ENCODE data around the gene NDUFB4. TPM values are rescaled to one million over a fixed set of nuclear protein-coding genes. Genes with fewer than 3 reads are reported as not detected.

Gene NDUFB4
- total RNA-seq, 1 experiment from 2014 or later, result 96.1 TPM

GRCh38 chr3:120561251-120562045 lies 34.7 kb upstream of the NDUFB4 start:
- BruUV-seq (replicated peaks), result no TSS peak
- intact Hi-C loops (cut with micrococcal nuclease), result loop anchor here (1.0 kb wide), 2 partner anchors 234 to 591 kb away; no protein-coding TSS in a partner anchor
- H3K9me3 Mint-ChIP-seq (ENCODE audit: unreplicated experiment), result no peaks in the 10 kb centered on the region
- no peaks in the 10 kb centered on the region for H3K27me3 Mint-ChIP-seq (ENCODE audit: insufficient read depth, unreplicated experiment)
- no peak overlapping the region for H3K4me3 Mint-ChIP-seq (ENCODE audit: unreplicated experiment)
- POLR2A ChIA-PET, result interaction anchor here (0.8 kb wide), 1 partner anchor 183 kb away, joined by 3 read pairs; no protein-coding TSS in a partner anchor
- peak; percentile 68 for DNase-seq (ENCODE audit: unreplicated experiment)
- peak; percentile 75 for TF ChIP-seq CTCF (IDR thresholded peaks at IDR 0.05; ENCODE audit: unreplicated experiment)
- H3K4me1 Mint-ChIP-seq (ENCODE audit: insufficient read depth, unreplicated experiment), result peaks cover 22% of the 10 kb centered on the region
- no peaks in the 10 kb centered on the region for H3K36me3 Mint-ChIP-seq (ENCODE audit: insufficient read depth, unreplicated experiment)
- CTCF ChIA-PET, result interaction anchor here (0.6 to 15.6 kb wide), 50 partner anchors 8 to 968 kb away, joined by 3 to 429 read pairs (median 4); partner anchors contain the start of genes NDUFB4 and RABL3
- H3K27ac Mint-ChIP-seq (ENCODE audit: low read depth, unreplicated experiment), result no peak overlapping the region

- POLR2A ChIA-PET, result no interaction called here
- H3K4me1 Mint-ChIP-seq (ENCODE audit: insufficient read depth, unreplicated experiment), result peaks cover 15% of the 10 kb centered on the region
- no peak overlapping the region for H3K4me3 Mint-ChIP-seq (ENCODE audit: unreplicated experiment)
- no peaks in the 10 kb centered on the region for H3K36me3 Mint-ChIP-seq (ENCODE audit: insufficient read depth, unreplicated experiment)
- no peak overlapping the region for H3K27ac Mint-ChIP-seq (ENCODE audit: low read depth, unreplicated experiment)
- intact Hi-C loops (cut with micrococcal nuclease), result no loop called here
- DNase-seq (ENCODE audit: unreplicated experiment), result no peak
- BruUV-seq (replicated peaks), result no TSS peak
- no peaks in the 10 kb centered on the region for H3K27me3 Mint-ChIP-seq (ENCODE audit: insufficient read depth, unreplicated experiment)
- CTCF ChIA-PET, result interaction anchor here (0.6 to 15.6 kb wide), 6 partner anchors 48 to 1795 kb away, joined by 3 to 429 read pairs (median 3); no protein-coding TSS in a partner anchor
- no peak for TF ChIP-seq CTCF (IDR thresholded peaks at IDR 0.05; ENCODE audit: unreplicated experiment)
- H3K9me3 Mint-ChIP-seq (ENCODE audit: unreplicated experiment), result no peaks in the 10 kb centered on the region
These were observed 32.6 kb upstream of the NDUFB4 start for GRCh38 chr3:120563356-120564022.

- CTCF ChIA-PET, result interaction anchor here (0.7 to 15.6 kb wide), 21 partner anchors 8 to 903 kb away, joined by 3 to 429 read pairs (median 5); no protein-coding TSS in a partner anchor
- no TSS peak for BruUV-seq (replicated peaks)
- no peak overlapping the region for H3K4me3 Mint-ChIP-seq (ENCODE audit: unreplicated experiment)
- no peak overlapping the region for H3K27ac Mint-ChIP-seq (ENCODE audit: low read depth, unreplicated experiment)
- H3K36me3 Mint-ChIP-seq (ENCODE audit: insufficient read depth, unreplicated experiment), result no peaks in the 10 kb centered on the region
- no peaks in the 10 kb centered on the region for H3K9me3 Mint-ChIP-seq (ENCODE audit: unreplicated experiment)
- no peaks in the 10 kb centered on the region for H3K4me1 Mint-ChIP-seq (ENCODE audit: insufficient read depth, unreplicated experiment)
- no peak for DNase-seq (ENCODE audit: unreplicated experiment)
- intact Hi-C loops (cut with micrococcal nuclease), result no loop called here
- TF ChIP-seq CTCF (IDR thresholded peaks at IDR 0.05; ENCODE audit: unreplicated experiment), result no peak
- H3K27me3 Mint-ChIP-seq (ENCODE audit: insufficient read depth, unreplicated experiment), result no peaks in the 10 kb centered on the region
- POLR2A ChIA-PET, result no interaction called here
These were observed 29.7 kb upstream of the NDUFB4 start for GRCh38 chr3:120566243-120566975.

All from MCF 10A (cell line).